ENCODE results near the gene MRPS12.

GRCh38 chr19:38958301-38958700 lies 27.6 kb downstream of the MRPS12 start:
- no peak for TF ChIP-seq USF2 (IDR thresholded peaks at IDR 0.05; ENCODE audit: low read depth, low read length)
- TF ChIP-seq ELK1 (IDR thresholded peaks at IDR 0.05; ENCODE audit: borderline replicate concordance, low read depth, low read length) = no peak
- no peak for TF ChIP-seq MAFK (IDR thresholded peaks at IDR 0.05; ENCODE audit: low read depth, low read length)
- TF ChIP-seq CHD1 (IDR thresholded peaks at IDR 0.05; ENCODE audit: low read depth, low read length) = no peak
- TF ChIP-seq, protein P1, sequence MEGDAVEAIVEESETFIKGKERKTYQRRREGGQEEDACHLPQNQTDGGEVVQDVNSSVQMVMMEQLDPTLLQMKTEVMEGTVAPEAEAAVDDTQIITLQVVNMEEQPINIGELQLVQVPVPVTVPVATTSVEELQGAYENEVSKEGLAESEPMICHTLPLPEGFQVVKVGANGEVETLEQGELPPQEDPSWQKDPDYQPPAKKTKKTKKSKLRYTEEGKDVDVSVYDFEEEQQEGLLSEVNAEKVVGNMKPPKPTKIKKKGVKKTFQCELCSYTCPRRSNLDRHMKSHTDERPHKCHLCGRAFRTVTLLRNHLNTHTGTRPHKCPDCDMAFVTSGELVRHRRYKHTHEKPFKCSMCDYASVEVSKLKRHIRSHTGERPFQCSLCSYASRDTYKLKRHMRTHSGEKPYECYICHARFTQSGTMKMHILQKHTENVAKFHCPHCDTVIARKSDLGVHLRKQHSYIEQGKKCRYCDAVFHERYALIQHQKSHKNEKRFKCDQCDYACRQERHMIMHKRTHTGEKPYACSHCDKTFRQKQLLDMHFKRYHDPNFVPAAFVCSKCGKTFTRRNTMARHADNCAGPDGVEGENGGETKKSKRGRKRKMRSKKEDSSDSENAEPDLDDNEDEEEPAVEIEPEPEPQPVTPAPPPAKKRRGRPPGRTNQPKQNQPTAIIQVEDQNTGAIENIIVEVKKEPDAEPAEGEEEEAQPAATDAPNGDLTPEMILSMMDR (conservative IDR thresholded peaks at IDR 0.05; ENCODE audit: low read depth, low read length) = no peak
- no peak for TF ChIP-seq RAD21 (IDR thresholded peaks at IDR 0.05; ENCODE audit: low read length)
- no peak for TF ChIP-seq RCOR1 (IDR thresholded peaks at IDR 0.05; ENCODE audit: insufficient replicate concordance, low read length)
- TF ChIP-seq POLR2A (IDR thresholded peaks at IDR 0.05; ENCODE audit: low read depth, low read length) = no peak
- TF ChIP-seq CEBPB (IDR thresholded peaks at IDR 0.05; ENCODE audit: low read depth, low read length) = no peak
- TF ChIP-seq BHLHE40 (IDR thresholded peaks at IDR 0.05; ENCODE audit: low read depth, low read length) = no peak
